Stimulated activated CD4-positive, alpha-beta T cell treated with anti-CD3 and anti-CD28 coated beads, Interleukin-15, amount 100 ng/mL, for 1 hour (primary cell): ENCODE data around the gene FOXL1.

ENCODE experiments used
- DNase-seq, 2 donors: peaks; one replicate each; pipeline ENCODE4 v3.0.0-alpha.2; 2020; ENCODE audit warnings: low read depth in 1 of 2, low spot score in 1 of 2

The FOXL1 gene

GRCh38 chr16:86578061-86578599, at the start of gene FOXL1:
Gene FOXL1, plus strand, starts transcription at chr16:86578549. Its CDS starts 175 bp downstream, at chr16:86578724.
- no peak for DNase-seq

- DNase-seq = no peak
Measured at GRCh38 chr16:86529160-86529559, 49.2 kb upstream of the FOXL1 start.

GRCh38 chr16:86530251-86531190, 47.8 kb upstream of the FOXL1 start:
- DNase-seq = no peak

- no peak for DNase-seq
Measured at GRCh38 chr16:86531191-86531545, 47.2 kb upstream of the FOXL1 start.

GRCh38 chr16:86531641-86532525, 46.5 kb upstream of the FOXL1 start:
- no peak for DNase-seq

GRCh38 chr16:86532526-86532815, 45.9 kb upstream of the FOXL1 start:
- no peak for DNase-seq

- no peak for DNase-seq
Measured at GRCh38 chr16:86533076-86533475, 45.3 kb upstream of the FOXL1 start.

GRCh38 chr16:86533767-86534351, 44.5 kb upstream of the FOXL1 start:
- no peak for DNase-seq

- DNase-seq = no peak
Measured at GRCh38 chr16:86534779-86535615, 43.4 kb upstream of the FOXL1 start.

GRCh38 chr16:86536621-86537020, 41.7 kb upstream of the FOXL1 start:
- DNase-seq = no peak

GRCh38 chr16:86537486-86537885, 40.9 kb upstream of the FOXL1 start:
- no peak for DNase-seq

GRCh38 chr16:86538196-86538780, 40.1 kb upstream of the FOXL1 start:
- DNase-seq = no peak

- no peak for DNase-seq
Measured at GRCh38 chr16:86540894-86541293, 37.5 kb upstream of the FOXL1 start.

- no peak for DNase-seq
Measured at GRCh38 chr16:86541560-86541959, 36.8 kb upstream of the FOXL1 start.

- no peak for DNase-seq
Measured at GRCh38 chr16:86542756-86543750, 35.3 kb upstream of the FOXL1 start.

- DNase-seq = no peak
Measured at GRCh38 chr16:86545481-86545880, 32.9 kb upstream of the FOXL1 start.

GRCh38 chr16:86545954-86546637, 32.3 kb upstream of the FOXL1 start:
- no peak for DNase-seq

- no peak for DNase-seq
Measured at GRCh38 chr16:86546638-86547013, 31.7 kb upstream of the FOXL1 start.

- no peak for DNase-seq
Measured at GRCh38 chr16:86547286-86547685, 31.1 kb upstream of the FOXL1 start.
